NCI-H1092 (cell line): ENCODE data around the gene NOMO2.
"Not testable (repeated sequence)": the region's sequence is repeated elsewhere in the genome, so short reads cannot be mapped to it uniquely, and the experiment has no call there.

Source experiments
- DNase-seq: peaks from one replicate; lab custom pipeline; 2025; lab: John Stamatoyannopoulos, UW

Gene NOMO2, protein sequence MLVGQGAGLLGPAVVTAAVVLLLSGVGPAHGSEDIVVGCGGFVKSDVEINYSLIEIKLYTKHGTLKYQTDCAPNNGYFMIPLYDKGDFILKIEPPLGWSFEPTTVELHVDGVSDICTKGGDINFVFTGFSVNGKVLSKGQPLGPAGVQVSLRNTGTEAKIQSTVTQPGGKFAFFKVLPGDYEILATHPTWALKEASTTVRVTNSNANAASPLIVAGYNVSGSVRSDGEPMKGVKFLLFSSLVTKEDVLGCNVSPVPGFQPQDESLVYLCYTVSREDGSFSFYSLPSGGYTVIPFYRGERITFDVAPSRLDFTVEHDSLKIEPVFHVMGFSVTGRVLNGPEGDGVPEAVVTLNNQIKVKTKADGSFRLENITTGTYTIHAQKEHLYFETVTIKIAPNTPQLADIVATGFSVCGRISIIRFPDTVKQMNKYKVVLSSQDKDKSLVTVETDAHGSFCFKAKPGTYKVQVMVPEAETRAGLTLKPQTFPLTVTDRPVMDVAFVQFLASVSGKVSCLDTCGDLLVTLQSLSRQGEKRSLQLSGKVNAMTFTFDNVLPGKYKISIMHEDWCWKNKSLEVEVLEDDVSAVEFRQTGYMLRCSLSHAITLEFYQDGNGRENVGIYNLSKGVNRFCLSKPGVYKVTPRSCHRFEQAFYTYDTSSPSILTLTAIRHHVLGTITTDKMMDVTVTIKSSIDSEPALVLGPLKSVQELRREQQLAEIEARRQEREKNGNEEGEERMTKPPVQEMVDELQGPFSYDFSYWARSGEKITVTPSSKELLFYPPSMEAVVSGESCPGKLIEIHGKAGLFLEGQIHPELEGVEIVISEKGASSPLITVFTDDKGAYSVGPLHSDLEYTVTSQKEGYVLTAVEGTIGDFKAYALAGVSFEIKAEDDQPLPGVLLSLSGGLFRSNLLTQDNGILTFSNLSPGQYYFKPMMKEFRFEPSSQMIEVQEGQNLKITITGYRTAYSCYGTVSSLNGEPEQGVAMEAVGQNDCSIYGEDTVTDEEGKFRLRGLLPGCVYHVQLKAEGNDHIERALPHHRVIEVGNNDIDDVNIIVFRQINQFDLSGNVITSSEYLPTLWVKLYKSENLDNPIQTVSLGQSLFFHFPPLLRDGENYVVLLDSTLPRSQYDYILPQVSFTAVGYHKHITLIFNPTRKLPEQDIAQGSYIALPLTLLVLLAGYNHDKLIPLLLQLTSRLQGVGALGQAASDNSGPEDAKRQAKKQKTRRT

DNA sequence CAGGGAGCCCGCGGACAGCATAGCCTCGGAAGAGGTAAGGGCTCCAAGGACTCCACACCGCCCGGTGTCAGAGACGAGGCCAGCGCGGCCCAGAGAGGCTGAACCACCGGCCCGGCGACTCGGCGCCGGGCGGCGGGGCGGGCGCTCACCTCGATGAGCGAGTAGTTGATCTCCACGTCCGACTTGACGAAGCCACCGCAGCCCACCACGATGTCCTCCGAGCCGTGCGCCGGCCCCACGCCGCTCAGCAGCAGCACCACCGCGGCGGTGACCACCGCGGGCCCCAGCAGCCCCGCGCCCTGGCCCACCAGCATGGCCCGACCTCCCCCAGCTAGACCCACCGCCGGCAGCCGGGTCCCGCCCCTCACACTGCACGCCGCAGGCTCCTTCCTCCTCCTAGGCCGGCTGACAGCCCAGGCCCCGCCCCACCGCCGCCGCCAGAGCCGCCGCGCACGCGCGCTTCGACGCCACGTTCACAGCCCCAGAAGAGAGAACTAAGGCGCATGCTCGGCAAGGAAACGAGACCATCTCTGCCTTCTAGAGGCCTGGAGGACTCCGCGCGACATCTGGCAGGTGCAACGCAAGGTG lies at the start of gene NOMO2:
TSS of gene NOMO2 (minus strand) at position 371 of the 588 bp plus-strand sequence. CDS start at position 314, 57 bp downstream.
- not testable (repeated sequence) for DNase-seq

DNA sequence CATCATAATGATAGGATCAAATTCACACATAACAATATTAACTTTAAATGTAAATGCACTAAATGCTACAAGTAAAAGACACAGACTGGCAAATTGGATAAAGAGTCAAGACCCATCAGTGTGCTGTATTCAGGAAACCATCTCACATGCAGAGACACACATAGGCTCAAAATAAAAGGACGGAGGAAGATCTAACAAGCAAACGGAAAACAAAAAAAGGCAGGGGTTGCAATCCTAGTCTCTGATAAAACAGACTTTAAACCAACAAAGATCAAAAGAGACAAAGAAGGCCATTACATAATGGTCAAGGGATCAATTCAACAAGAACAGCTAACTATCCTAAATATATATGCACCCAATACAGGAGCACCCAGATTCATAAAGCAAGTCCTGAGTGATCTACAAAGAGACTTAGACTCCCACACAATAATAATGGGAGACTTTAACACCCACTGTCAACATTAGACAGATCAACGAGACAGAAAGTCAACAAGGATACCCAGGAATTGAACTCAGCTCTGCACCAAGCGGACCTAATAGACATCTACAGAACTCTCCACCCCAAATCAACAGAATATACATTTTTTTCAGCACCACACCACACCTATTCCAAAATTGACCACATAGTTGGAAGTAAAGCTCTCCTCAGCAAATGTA lies 48.4 kb upstream of the NOMO2 start:
- not testable (repeated sequence) for DNase-seq

DNA sequence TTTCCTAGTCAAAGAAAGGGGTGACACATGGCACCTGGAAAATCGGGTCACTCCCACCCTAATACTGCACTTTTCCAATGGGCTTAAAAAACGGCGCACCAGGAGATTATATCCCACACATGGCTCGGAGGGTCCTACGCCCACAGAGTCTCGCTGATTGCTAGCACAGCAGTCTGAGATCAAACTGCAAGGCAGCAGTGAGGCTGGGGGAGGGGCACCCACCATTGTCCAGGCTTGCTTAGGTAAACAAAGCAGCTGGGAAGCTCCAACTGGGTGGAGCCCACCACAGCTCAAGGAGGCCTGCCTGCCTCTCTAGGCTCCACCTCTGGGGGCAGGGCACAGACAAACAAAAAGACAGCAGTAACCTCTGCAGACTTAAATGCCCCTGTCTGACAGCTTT lies 46.4 kb upstream of the NOMO2 start:
- not testable (repeated sequence) for DNase-seq

DNA sequence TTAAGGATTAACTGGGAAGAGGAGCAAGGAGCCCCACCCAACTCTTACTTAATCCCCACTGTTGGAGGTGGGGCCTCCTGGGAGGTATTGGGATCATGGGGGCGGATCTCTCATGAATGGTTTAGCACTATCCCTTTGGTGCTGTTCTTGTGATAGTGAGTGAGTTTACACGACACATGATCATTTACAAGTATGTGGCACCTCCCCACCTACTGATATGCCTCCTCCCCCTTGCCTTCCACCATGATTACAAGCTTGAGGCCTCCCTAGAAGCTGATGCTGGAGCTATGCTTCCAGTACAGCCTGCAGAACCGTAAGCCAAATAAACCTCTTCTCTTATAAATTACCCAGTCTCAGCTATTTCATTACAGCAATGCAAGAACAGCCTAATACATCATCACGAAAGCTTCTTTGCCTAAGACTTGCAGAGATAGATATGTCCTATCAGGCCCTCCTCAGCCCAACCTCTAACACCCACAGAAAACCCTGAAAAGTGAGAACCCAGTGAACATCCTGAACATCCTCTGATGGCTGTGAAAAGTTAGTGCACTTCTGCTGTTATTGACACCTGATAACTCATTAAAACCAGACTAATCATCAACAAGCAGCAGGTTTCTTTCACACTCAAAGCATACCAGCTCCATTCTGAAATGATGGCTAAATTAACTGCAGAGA lies 41.8 kb upstream of the NOMO2 start:
- not testable (repeated sequence) for DNase-seq

DNA sequence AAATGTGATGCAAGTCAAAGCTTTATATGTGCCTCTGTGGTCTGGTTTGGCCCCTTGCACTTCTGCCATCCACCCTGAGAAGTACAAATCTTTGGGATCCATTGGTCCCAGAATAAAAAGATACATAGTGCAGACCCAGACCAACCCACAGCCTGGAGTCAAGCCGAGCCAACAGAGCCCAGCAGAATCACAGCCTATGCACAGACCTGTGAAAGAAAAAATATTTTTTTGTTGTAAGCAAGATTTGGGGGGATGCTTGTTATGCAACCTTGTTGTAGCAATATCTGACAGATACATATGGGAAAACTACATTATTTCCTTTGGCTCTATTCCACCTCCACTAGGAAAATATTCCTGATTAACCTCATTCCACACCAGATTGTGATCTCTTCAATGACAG lies 36.7 kb upstream of the NOMO2 start:
- not testable (repeated sequence) for DNase-seq

DNA sequence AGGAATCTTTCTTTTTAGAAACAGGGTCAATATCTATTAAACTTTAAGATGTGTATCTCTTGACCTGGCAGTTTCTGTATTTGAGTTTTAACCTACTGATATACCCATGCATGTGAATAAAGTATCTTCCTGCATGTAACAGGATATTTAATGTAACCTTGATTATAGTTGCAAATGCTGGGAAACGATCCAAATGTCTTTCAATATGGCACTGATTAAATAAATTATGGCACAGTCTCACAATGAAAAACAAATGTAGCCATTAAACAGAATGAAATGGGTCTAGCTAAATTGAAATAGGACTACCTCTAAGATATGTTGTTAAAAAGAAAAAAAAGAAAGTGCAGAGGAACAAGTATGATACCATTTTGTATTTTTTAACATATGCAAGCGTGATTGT lies 35.8 kb upstream of the NOMO2 start:
- not testable (repeated sequence) for DNase-seq

DNA sequence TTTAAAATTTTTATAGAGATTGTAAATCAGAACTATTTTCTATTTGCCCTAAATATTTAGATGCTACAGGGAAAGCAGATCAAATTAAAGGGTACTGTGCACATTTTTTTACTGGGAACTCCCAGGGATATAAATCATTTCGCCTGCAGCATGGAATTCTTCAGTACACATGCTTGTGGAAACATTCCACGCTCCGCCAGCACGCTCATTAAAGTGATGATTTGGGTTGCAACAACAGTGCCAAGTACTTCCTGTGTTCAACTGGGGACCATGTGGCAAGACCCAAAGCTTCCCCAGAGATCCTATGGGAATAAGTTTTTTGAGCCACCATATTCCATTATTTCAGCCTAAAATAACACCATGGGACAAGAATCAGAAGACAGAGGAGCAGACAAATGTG lies 35.4 kb upstream of the NOMO2 start:
- not testable (repeated sequence) for DNase-seq

DNA sequence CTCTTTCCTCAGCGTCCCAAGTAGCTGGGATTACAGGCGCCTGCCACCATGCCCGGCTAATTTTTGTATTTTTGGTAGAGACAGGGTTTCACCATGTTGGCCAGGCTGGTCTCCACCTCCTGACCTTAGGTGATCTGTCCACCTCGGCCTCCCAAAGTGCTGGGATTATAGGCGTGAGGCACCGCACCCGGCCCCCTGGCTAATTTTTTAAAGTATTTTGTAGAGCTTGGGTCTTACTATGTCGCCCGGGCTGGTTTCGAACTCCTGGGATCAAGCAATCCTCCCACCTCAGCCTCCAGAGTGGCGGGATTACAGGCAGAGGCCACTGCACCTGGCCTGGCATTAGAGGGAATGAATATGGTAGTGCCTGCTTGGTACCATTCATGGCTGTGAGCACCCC lies 33.9 kb upstream of the NOMO2 start:
- DNase-seq: not testable (repeated sequence)

DNA sequence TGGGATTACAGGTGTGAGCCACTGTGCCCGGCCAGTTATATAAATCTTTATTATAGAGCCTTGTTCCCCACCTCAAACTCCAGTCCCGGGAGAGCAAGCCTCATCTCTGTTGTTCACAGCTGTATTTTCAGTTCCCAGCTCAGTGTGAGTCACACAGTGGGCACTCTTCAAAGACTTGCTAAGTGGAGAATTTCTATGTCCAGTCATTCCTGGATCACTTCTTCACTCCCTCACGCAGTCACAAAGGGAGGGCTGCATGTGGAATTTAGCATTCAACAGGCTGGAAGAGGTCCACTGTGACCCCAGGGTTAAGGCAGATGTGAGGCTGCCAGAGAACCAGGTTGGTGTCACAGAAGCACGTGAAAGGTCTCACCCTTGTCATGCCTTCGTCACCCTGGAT lies 33.0 kb upstream of the NOMO2 start:
- not testable (repeated sequence) for DNase-seq

DNA sequence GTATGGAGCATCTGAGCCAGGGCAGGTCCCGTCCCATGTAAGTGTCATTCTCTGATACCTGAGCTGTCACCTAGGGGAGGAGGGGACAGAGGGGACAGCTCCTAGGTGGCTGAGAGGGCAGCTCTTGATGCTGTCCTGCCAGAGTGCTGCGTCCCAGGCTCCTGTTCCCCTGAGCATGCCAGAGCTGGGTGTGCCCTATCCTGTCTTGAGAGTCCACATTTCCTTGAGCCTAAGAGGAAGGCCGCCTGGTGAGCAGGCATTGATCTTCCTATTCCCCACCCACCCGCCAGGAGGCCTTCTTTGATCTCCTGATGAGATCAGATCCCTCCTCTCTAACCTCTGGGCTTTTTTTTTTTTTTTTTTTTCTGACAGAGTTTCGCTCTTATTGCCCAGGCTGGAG lies 32.0 kb upstream of the NOMO2 start:
- not testable (repeated sequence) for DNase-seq

DNA sequence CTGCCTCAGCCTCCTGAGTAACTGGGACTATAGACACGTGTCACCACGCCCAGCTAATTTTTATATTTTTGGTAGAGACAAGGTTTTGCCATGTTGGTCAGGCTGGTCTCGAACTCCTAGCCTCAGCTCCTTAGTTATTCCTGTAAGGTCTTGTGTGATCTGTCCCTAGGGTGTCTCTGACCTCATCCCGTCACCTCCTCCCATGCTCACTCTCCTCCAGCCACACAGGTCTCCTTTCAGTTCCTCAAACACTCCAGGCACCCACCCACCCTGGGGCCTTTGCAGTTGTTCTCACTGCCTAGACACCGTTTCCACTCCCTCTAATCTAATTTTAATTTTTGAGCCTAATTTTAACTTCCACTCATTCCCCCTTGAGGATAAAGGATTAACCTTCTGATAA lies 31.1 kb upstream of the NOMO2 start:
- not testable (repeated sequence) for DNase-seq

DNA sequence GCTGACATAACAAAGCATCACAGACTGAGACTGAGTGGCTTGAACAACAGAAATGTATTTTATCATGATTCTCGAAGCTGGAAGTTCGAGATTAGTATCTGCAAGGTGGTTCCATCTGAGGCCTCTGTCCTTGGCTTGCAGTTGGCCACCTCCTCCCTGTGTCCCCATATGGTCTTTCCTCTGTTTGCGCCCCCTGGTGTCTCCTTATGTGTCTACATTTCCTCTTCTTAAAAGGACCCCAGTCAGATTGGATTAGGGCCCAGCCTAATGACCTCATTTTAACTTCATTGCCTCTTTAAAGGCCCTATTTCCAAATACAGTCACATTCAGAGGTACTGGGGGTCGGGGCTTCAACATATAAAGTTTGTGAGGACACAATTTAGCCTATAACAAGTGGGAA lies 30.0 kb upstream of the NOMO2 start:
- not testable (repeated sequence) for DNase-seq

DNA sequence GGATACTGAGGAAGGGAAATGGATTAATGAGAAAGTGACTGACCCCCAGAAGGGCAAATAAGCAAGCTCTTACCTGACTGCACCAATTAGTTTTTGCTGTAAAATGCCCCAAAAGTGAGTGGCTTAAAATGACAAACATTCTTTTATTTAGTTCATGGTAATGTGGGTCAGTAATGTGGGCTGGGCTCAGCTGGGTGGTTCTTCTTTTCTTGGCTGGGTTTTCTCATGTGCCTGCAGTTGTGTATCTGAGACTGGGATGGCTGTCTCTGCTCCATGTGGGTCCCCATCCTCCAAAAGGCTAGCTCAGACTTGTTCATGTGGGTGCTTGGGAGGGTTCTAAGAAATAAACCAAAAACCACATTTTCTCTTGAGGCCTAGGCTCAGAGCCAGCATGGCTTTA lies 29.5 kb upstream of the NOMO2 start:
- DNase-seq: not testable (repeated sequence)

DNA sequence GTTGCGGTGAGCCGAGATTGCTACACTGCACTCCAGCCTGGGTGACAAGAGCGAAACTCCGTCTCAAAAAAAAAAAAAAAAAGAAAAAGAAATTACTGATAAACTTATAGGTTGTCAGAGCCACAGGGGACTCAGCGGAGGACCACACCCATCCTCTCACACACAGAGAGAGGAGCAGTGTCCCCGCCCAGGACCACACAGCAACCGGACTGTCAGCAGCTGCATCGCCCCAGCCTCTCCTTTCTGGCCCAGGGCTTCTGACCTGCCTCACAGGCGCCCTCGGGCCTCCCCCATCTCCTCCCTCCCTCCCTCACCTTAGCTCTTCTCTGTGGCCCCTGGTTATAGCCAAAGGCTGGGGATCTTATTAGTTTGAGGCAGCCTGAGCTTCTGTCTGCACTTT lies 27.9 kb upstream of the NOMO2 start:
- DNase-seq: not testable (repeated sequence)

DNA sequence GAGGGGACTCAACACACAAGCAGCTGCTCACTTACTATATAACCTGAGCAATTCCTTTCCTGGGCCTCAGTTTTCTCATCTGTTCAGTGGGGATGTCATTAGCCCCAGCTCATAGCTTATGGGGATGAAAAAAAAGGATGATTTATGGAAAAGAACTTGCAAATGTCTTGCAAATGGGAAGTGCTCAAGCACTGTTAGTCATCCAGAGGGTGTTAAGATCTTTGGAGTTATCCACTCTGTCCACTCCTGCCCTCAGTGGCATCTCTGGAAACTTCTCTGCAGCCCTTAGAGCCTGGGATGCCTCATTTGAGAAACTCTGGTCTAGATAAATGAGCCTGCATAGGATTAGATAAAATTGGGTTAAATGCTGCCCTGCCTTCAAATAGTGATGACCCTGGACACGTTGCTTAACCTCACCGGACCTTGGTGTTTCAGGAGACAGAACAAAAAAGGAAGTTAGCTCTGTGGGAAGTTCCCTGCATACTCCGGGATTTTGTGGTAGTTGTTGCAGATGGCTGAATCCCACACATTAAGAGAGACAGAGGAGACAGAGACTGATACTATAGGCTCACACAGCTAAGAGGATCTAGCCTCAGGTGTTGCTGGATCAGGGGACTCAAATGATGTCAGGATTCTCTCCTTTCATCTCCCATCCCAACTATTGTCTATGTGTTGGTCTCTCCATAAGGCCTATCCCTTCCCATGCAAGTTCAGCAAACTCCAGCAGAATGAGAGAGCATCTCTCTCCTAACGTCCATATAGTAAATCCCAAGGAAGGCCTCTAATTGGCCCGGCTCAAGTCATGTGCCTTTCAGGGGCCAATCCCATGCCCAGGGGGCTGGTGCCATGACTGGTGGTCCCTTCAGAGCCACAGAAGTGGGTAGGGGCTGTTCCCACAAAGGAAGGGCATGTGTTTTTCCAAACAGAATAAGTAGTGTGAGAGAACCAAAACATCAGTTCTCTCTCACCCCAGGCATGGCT lies 25.0 kb upstream of the NOMO2 start:
- not testable (repeated sequence) for DNase-seq

DNA sequence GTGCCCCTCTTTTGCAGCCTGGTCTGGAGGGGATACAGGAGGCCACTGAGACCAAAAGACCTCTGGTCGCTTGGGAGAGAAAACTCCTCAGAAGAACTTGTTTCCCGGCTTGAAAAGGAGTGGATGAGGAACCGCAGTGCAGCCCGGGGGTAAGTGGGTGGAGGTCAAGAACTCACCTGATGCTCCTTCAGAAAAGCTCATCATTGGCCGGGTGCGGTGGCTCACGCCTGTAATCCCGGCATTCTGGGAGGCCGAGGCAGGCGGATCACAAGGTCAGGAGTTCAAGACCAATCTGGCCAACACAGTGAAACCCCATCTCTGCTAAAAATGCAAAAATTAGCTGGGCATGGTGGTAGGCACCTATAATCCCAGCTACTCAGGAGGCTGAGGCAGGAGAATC lies 23.9 kb upstream of the NOMO2 start:
- not testable (repeated sequence) for DNase-seq

DNA sequence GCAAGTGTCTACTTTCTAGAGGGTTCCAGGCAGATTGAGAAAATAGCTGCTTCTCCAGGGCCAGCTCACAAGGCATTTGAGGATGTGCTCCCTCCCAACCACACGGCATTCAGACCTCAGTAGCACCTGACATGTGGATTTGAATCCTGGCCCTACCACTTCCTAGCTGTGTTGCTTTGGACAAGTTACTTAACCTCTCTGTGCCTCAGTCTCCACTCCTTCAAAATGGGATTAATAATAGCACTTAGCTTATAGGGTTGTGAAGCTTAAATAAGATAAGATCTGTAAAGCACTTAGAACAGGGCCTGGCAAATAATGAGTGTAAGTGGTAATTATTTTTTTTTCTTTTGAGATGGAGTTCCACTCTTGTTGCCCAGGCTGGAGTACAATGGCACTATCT lies 21.0 kb upstream of the NOMO2 start:
- DNase-seq: no peak

DNA sequence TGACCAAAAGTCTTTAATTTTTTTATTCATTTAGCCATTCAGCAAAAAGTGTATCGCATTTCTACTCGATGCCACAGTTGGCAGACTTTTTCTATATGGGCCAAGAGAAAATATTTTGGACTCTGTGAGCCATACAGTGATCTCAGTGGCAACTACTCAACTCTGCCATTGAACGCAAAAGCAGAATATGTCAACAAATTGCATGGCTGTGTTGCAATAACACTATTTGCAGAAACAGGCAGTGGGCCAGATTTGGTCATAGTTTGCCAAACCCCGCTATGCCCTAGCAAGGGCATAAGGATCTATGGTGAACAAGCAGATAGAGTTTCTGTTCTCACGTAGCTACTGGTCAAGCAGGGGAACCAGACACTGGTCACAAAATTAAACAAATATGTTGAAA lies 18.5 kb upstream of the NOMO2 start:
- DNase-seq: not testable (repeated sequence)

DNA sequence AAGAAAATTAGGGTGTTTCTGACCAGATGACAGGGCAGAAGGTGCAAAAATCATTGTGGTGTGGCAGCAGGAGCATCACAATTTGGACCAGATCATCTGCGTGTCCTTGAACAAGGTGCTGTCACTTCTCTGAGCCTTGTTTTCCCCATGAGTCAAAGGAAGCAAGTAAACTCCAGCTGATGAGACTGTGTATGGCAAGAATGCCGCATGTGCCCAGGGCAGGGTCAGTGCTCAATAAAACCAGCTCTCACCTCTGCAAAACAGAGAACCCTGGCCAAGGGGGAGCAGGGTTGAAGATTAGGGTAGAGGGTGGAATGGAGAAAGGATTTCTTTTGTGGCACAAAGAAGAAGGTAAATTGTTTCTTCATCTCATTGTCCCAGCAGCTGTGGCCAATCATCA lies 17.4 kb upstream of the NOMO2 start:
- DNase-seq: not testable (repeated sequence)
